ENCODE measurements around the gene OTUD4.

The OTUD4 gene

DNA sequence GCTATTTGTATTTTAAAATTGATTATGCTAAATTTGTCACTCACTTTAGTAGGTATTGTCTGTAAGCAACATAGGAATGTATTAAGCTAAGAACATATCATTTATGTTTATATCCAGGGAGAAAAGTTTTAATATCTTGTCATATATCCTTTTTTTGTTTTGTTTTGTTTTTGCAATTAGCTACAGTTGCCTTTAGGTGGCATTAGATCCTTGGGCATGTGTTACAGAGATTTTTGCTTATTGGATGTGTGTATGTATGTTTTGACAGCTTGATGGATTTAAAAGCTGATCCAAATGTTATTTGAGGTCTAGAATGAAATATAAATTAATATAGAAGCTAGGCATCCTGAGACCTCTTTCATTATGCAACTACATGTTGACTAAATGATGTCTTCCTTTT lies 36.1 kb upstream of the OTUD4 start:
- no peak for DNase-seq

DNA sequence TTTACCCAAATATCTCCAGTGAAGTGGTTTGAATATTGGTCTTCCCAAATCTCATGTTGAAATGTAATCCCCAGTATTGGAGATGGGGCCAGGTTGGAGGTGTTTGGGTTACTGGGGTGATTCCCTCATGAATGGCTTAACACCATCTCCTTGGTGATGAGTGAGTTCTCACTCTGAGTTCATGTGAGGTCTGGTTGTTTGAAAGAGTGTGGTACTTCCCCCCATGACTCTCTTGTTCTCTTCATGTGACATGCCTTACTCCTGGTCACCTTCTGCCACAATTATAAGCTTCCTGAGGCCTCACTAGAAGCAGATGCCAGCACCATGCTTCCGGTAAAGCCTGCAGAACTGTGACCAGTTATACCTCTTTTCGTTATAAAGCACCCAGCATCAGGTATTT lies 32.9 kb upstream of the OTUD4 start:
- TF ChIP-seq, protein P1, sequence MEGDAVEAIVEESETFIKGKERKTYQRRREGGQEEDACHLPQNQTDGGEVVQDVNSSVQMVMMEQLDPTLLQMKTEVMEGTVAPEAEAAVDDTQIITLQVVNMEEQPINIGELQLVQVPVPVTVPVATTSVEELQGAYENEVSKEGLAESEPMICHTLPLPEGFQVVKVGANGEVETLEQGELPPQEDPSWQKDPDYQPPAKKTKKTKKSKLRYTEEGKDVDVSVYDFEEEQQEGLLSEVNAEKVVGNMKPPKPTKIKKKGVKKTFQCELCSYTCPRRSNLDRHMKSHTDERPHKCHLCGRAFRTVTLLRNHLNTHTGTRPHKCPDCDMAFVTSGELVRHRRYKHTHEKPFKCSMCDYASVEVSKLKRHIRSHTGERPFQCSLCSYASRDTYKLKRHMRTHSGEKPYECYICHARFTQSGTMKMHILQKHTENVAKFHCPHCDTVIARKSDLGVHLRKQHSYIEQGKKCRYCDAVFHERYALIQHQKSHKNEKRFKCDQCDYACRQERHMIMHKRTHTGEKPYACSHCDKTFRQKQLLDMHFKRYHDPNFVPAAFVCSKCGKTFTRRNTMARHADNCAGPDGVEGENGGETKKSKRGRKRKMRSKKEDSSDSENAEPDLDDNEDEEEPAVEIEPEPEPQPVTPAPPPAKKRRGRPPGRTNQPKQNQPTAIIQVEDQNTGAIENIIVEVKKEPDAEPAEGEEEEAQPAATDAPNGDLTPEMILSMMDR (IDR thresholded peaks at IDR 0.05; ENCODE audit: low read depth, low read length), result no peak
- no peak overlapping the region for H3K27ac ChIP-seq
- H3K4me3 ChIP-seq (ENCODE audit: low read depth, low read length), result no peak overlapping the region
- DNase-seq, result no peak
- no peaks in the 10 kb centered on the region for H3K36me3 ChIP-seq
- no peaks in the 10 kb centered on the region for H3K9me3 ChIP-seq (ENCODE audit: severe bottlenecking)
- no peaks in the 10 kb centered on the region for H3K27me3 ChIP-seq (ENCODE audit: insufficient read depth, low read depth, severe bottlenecking)

More for the DNA sequence above, 36.1 kb upstream of the OTUD4 start:
- Histone ChIP-seq H3K36me3 (no peaks in the 10 kb centered on the region), H3K27me3 (ENCODE audit: insufficient read depth, low read depth, severe bottlenecking) (no peaks in the 10 kb centered on the region), H3K27ac (no peak overlapping the region), H3K4me3 (ENCODE audit: low read depth, low read length) (no peak overlapping the region), H3K9me3 (ENCODE audit: severe bottlenecking) (no peaks in the 10 kb centered on the region)
- TF ChIP-seq, protein P1 (IDR thresholded peaks at IDR 0.05; ENCODE audit: low read depth, low read length), result peak; percentile 37; the same call in 1 of the 2 replicates

GRCh38 chr4:145207934-145208333 lies 27.5 kb upstream of the OTUD4 start:
- Histone ChIP-seq H3K27ac (no peak overlapping the region), H3K9me3 (ENCODE audit: severe bottlenecking) (no peaks in the 10 kb centered on the region), H3K36me3 (no peaks in the 10 kb centered on the region), H3K27me3 (ENCODE audit: insufficient read depth, low read depth, severe bottlenecking) (no peaks in the 10 kb centered on the region), H3K4me3 (ENCODE audit: low read depth, low read length) (no peak overlapping the region)
- no peak for DNase-seq
- TF ChIP-seq, protein P1 (IDR thresholded peaks at IDR 0.05; ENCODE audit: low read depth, low read length), result no peak

GRCh38 chr4:145203410-145203809 lies 23.0 kb upstream of the OTUD4 start:
- no peaks in the 10 kb centered on the region for H3K27me3 ChIP-seq (ENCODE audit: insufficient read depth, low read depth, severe bottlenecking)
- no peak overlapping the region for H3K4me3 ChIP-seq (ENCODE audit: low read depth, low read length)
- H3K36me3 ChIP-seq, result no peaks in the 10 kb centered on the region
- DNase-seq, result no peak
- TF ChIP-seq, protein P1 (IDR thresholded peaks at IDR 0.05; ENCODE audit: low read depth, low read length), result no peak
- H3K27ac ChIP-seq, result no peak overlapping the region
- H3K9me3 ChIP-seq (ENCODE audit: severe bottlenecking), result no peaks in the 10 kb centered on the region

GRCh38 chr4:145200366-145200765 lies 20.0 kb upstream of the OTUD4 start:
- Histone ChIP-seq H3K27me3 (ENCODE audit: insufficient read depth, low read depth, severe bottlenecking) (no peaks in the 10 kb centered on the region), H3K36me3 (no peaks in the 10 kb centered on the region), H3K9me3 (ENCODE audit: severe bottlenecking) (no peaks in the 10 kb centered on the region), H3K4me3 (ENCODE audit: low read depth, low read length) (no peak overlapping the region), H3K27ac (no peak overlapping the region)
- no peak for DNase-seq
- TF ChIP-seq, protein P1 (IDR thresholded peaks at IDR 0.05; ENCODE audit: low read depth, low read length), result no peak

- DNase-seq, result no peak
- TF ChIP-seq, protein P1 (IDR thresholded peaks at IDR 0.05; ENCODE audit: low read depth, low read length), result no peak
Observed at GRCh38 chr4:145199051-145199716, 18.8 kb upstream of the OTUD4 start.

More at GRCh38 chr4:145199051-145199716, 18.8 kb upstream of the OTUD4 start:
- H3K4me3 ChIP-seq (ENCODE audit: low read depth, low read length), result no peak overlapping the region
- H3K36me3 ChIP-seq, result no peaks in the 10 kb centered on the region
- H3K27ac ChIP-seq, result no peak overlapping the region
- H3K9me3 ChIP-seq (ENCODE audit: severe bottlenecking), result no peaks in the 10 kb centered on the region
- no peaks in the 10 kb centered on the region for H3K27me3 ChIP-seq (ENCODE audit: insufficient read depth, low read depth, severe bottlenecking)
